Peyer's patch (tissue), 4 donors: Measurements from ENCODE around the gene SLC40A1. TPM values are rescaled to one million over a fixed set of nuclear protein-coding genes. Genes with fewer than 3 reads are reported as not detected.

Experiments used
- DNase-seq, 3 donors: peaks; one replicate each; pipeline ENCODE4 v3.0.0-alpha.2; 2017 to 2019
- H3K27ac ChIP-seq, 4 donors: fragments of 200-600 bp; sonication (generic); one replicate each; pipeline ENCODE4 v1.5.1; 2016 to 2019
- H3K27me3 ChIP-seq, 2 donors: fragments of 200-600 bp; sonication (generic); one replicate each; pipeline ENCODE4 v1.5.1; 2019
- H3K36me3 ChIP-seq, 3 donors: fragments of 200-600 bp; sonication (generic); one replicate each; pipeline ENCODE4 v1.5.1; 2016 to 2019
- H3K4me1 ChIP-seq, 4 donors: fragments of 200-600 bp; sonication (generic); one replicate each; pipeline ENCODE4 v1.5.1; 2016 to 2019
- H3K4me3 ChIP-seq, 4 donors: fragments of 200-600 bp; sonication (generic); 1 replicate in 3 of 4; 2 replicates in 1 of 4; pipeline ENCODE4 v1.5.1; 2016 to 2019; ENCODE audit warnings: mild to moderate bottlenecking in 1 of 4
- H3K9me3 ChIP-seq, 4 donors: fragments of 200-600 bp; sonication (generic); one replicate each; pipeline ENCODE4 v1.5.1; 2016 to 2019; ENCODE audit warnings: mild to moderate bottlenecking in 1 of 4
- POLR2A ChIP-seq, 2 donors: fragments of 450-650 bp; IDR thresholded peaks; one replicate each; pipeline ENCODE4 v1.5.1; 2017; ENCODE audit warnings: antibody characterized with exemption in 2 of 2, mild to moderate bottlenecking in 2 of 2, moderate library complexity in 2 of 2
- total RNA-seq, 4 donors: library from RNA; depleted of rRNA; stranded (reverse); fragments of >200 nt; gene quantifications; one replicate each; pipeline ENCODE4 v1.1.0, GENCODE V29; 2016
- TF ChIP-seq, protein P1 (sequence below), 6 experiments: fragments of 450-650 bp in 4 of 6; fragments of 200-600 bp in 2 of 6; sonication (generic) in 1 of 6; IDR thresholded peaks; one replicate each; pipeline ENCODE4 v1.5.1; 2017 to 2019; ENCODE audit warnings: antibody characterized with exemption in 6 of 6, mild to moderate bottlenecking in 3 of 6, moderate library complexity in 1 of 6

Gene SLC40A1
- total RNA-seq, 4 donors from 2014 or later: 69.8 to 208 (median 149) TPM

DNA sequence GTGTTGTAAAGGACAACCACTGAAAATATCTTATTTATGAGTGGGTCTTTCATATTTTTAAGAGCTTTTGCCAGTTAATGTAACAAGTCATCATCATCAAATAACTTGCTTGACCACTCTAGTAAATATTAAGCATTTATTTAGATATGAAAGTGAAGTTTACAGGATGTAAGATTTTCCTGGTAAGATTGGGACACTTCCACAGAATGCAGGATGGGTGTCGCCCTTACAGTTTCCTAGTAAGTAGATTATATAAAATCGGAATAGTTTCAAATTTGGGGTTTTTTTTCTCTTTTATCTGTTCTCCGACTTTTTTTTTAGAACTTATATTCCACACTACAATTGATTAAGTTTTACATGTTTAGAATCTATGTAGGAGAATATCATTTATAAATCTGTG, 14.8 kb upstream of the SLC40A1 start:
- Histone ChIP-seq H3K4me1 (no peaks in the 10 kb centered on the region), H3K27ac (no peak overlapping the region), H3K36me3 (no peaks in the 10 kb centered on the region), H3K27me3 (no peaks in the 10 kb centered on the region), H3K9me3 (no peaks in the 10 kb centered on the region), H3K4me3 (no peak overlapping the region)
- no peak for DNase-seq
- TF ChIP-seq POLR2A (IDR thresholded peaks at IDR 0.05): no peak

- Histone ChIP-seq H3K4me1 (no peaks in the 10 kb centered on the region), H3K36me3 (no peaks in the 10 kb centered on the region), H3K27ac (no peak overlapping the region), H3K27me3 (no peaks in the 10 kb centered on the region), H3K9me3 (no peaks in the 10 kb centered on the region), H3K4me3 (no peak overlapping the region)
- no peak for DNase-seq
- no peak for TF ChIP-seq POLR2A (IDR thresholded peaks at IDR 0.05)
- TF ChIP-seq, protein P1, sequence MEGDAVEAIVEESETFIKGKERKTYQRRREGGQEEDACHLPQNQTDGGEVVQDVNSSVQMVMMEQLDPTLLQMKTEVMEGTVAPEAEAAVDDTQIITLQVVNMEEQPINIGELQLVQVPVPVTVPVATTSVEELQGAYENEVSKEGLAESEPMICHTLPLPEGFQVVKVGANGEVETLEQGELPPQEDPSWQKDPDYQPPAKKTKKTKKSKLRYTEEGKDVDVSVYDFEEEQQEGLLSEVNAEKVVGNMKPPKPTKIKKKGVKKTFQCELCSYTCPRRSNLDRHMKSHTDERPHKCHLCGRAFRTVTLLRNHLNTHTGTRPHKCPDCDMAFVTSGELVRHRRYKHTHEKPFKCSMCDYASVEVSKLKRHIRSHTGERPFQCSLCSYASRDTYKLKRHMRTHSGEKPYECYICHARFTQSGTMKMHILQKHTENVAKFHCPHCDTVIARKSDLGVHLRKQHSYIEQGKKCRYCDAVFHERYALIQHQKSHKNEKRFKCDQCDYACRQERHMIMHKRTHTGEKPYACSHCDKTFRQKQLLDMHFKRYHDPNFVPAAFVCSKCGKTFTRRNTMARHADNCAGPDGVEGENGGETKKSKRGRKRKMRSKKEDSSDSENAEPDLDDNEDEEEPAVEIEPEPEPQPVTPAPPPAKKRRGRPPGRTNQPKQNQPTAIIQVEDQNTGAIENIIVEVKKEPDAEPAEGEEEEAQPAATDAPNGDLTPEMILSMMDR (IDR thresholded peaks at IDR 0.05): no peak
These were observed 13.7 kb upstream of the SLC40A1 start for GRCh38 chr2:189594305-189594704.

DNA sequence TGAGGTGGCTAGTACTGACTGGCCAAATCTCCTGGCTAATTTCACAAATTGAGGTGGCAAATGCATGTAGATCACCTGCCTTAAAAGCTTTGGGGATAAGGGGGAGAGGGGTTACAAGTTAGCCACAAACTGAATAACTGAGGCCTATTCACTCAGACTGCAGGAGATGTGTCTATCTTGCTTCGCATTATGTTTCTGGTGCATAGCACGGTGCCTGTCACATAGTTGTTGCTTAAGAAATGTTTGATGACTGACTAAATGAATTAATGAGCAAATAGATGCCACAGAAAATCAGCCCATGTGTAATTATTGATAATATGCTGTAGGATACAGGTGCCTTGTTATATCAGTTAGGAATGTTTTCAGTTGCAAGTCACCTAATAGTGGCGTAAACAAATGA, 12.5 kb upstream of the SLC40A1 start:
- DNase-seq: no peak
- Histone ChIP-seq H3K4me3 (no peak overlapping the region), H3K36me3 (no peaks in the 10 kb centered on the region), H3K27me3 (no peaks in the 10 kb centered on the region), H3K4me1 (no peaks in the 10 kb centered on the region), H3K27ac (no peak overlapping the region), H3K9me3 (no peaks in the 10 kb centered on the region)
- TF ChIP-seq POLR2A (IDR thresholded peaks at IDR 0.05): no peak
- TF ChIP-seq, protein P1 (IDR thresholded peaks at IDR 0.05): no peak

DNA sequence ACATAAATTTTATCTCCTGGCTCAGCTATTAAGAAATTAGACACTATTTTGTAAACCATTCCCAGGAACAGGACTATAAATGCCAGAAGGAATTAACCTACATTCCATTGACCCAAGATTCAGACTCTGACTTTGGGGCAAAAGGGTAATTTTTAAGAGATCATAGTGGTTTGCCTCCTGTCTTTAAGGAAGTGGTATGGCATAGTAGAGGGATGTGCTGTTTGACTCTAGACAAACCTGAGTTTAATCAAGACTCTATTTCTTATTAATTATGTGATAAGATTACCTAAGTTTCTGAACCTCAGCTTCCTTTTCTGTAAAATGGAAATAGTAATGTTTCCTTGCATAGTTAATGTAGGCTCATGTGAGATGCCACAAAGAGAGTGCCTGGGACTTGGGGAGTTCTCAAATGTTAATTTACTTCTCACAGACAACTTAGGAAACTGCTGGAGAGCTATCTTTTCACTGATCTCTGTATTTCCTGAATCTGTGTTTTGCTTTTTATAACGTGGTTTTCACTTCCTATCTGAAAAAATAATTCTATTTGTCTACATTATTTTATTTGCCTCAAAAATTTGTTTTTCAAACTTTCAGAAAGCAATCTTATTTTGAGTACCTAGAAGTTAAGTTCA, 11.9 kb upstream of the SLC40A1 start:
- Histone ChIP-seq H3K4me3 (no peak overlapping the region), H3K9me3 (no peaks in the 10 kb centered on the region), H3K36me3 (no peaks in the 10 kb centered on the region), H3K27ac (no peak overlapping the region), H3K4me1 (no peaks in the 10 kb centered on the region), H3K27me3 (no peaks in the 10 kb centered on the region)
- no peak for DNase-seq
- TF ChIP-seq POLR2A (IDR thresholded peaks at IDR 0.05): no peak
- TF ChIP-seq, protein P1 (IDR thresholded peaks at IDR 0.05): no peak

GRCh38 chr2:189587780-189588179, 7.2 kb upstream of the SLC40A1 start:
- TF ChIP-seq, protein P1 (IDR thresholded peaks at IDR 0.05): no peak
- no peak for TF ChIP-seq POLR2A (IDR thresholded peaks at IDR 0.05)
- no peak overlapping the region for H3K4me3 ChIP-seq
- no peaks in the 10 kb centered on the region for H3K4me1 ChIP-seq
- DNase-seq: no peak
- no peak overlapping the region for H3K27ac ChIP-seq
- no peaks in the 10 kb centered on the region for H3K36me3 ChIP-seq
- no peaks in the 10 kb centered on the region for H3K27me3 ChIP-seq
- H3K9me3 ChIP-seq: no peaks in the 10 kb centered on the region

DNA sequence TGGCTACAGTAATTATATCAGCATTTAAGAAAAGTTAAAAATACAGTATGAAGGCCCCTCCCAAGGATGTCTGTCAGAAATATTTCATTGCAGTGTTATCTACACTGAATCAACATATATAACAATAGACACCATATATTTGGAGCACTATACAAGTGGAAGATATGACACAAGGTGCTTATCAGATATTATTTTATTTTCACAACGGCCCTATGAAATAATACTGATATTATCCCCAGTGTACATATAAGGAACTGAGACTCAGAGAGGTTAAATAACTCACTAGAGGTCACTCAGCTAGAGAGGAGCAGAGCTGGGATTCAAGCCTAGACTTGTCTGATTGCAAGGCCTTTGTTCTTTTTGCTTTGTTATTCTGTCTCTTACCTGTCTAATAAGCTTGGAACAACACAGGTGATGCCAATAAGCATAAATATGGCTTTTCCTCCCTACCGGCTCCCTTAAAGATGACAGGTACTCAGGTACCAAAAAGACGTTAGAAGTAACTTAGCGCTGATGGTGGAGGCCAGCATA, 4.7 kb upstream of the SLC40A1 start:
- no peak for DNase-seq

More for the DNA sequence above, 4.7 kb upstream of the SLC40A1 start:
- Histone ChIP-seq H3K27me3 (no peaks in the 10 kb centered on the region), H3K4me1 (peaks cover 0 to 5% (median 0%) of the 10 kb centered on the region in 4 donors), H3K4me3 (no peak overlapping the region), H3K9me3 (no peaks in the 10 kb centered on the region), H3K36me3 (no peaks in the 10 kb centered on the region), H3K27ac (no peak overlapping the region)
- TF ChIP-seq, protein P1 (IDR thresholded peaks at IDR 0.05): no peak
- no peak for TF ChIP-seq POLR2A (IDR thresholded peaks at IDR 0.05)
